RWPE2 (cell line): ENCODE measurements around the gene NPAS4.

Experiments
- ATAC-seq: fragments of 200-7000 bp; cut with Tn5 transposase; 3 replicates; pipeline ENCODE4 v1.9.1; 2021; ENCODE audit warnings: low read depth
- DNase-seq: peaks from one replicate; pipeline ENCODE4 v3.0.0-alpha.2; 2020; ENCODE audit warnings: low spot score
- H3K27ac ChIP-seq: fragments of 450-650 bp; 2 replicates; pipeline ENCODE4 v1.5.1; 2017; ENCODE audit warnings: mild to moderate bottlenecking; ENCODE audit not compliant: poor library complexity, severe bottlenecking
- H3K27me3 ChIP-seq: fragments of 250-450 bp; sonication (Bioruptor Pico); 2 replicates; pipeline ENCODE4 v1.5.1; 2021; ENCODE audit warnings: mild to moderate bottlenecking, moderate library complexity; ENCODE audit not compliant: insufficient read depth, poor library complexity, severe bottlenecking
- H3K36me3 ChIP-seq: fragments of 250-450 bp; sonication (Bioruptor Pico); 2 replicates; pipeline ENCODE4 v1.5.1; 2020; ENCODE audit warnings: low read depth, mild to moderate bottlenecking, moderate library complexity
- H3K4me1 ChIP-seq: fragments of 250-450 bp; sonication (Bioruptor Pico); 2 replicates; pipeline ENCODE4 v1.5.1; 2021; ENCODE audit warnings: mild to moderate bottlenecking, moderate library complexity; ENCODE audit not compliant: insufficient read depth, poor library complexity, severe bottlenecking
- H3K4me3 ChIP-seq: fragments of 250-450 bp; sonication (Bioruptor Pico); 2 replicates; pipeline ENCODE4 v1.5.1; 2021; ENCODE audit warnings: mild to moderate bottlenecking, moderate library complexity; ENCODE audit not compliant: severe bottlenecking
- H3K9me3 ChIP-seq: fragments of 250-450 bp; sonication (Bioruptor Pico); 2 replicates; pipeline ENCODE4 v1.5.1; 2021; ENCODE audit warnings: mild to moderate bottlenecking, moderate library complexity; ENCODE audit not compliant: severe bottlenecking
- CTCF ChIP-seq: fragments of 450-650 bp; IDR thresholded peaks from one replicate; pipeline ENCODE4 v1.5.1; 2017; ENCODE audit warnings: mild to moderate bottlenecking, moderate library complexity; ENCODE audit not compliant: poor library complexity, severe bottlenecking

NPAS4 gene

GRCh38 chr11:66472054-66472453 lies 51.2 kb downstream of the NPAS4 start:
- H3K36me3 ChIP-seq, result peaks cover 20% of the 10 kb centered on the region
- no peak for ATAC-seq
- no peaks in the 10 kb centered on the region for H3K9me3 ChIP-seq

GRCh38 chr11:66473167-66473566 lies 52.3 kb downstream of the NPAS4 start:
- Histone ChIP-seq H3K27ac (no peak overlapping the region), H3K27me3 (no peaks in the 10 kb centered on the region), H3K36me3 (peaks cover 20% of the 10 kb centered on the region), H3K9me3 (no peaks in the 10 kb centered on the region), H3K4me3 (no peak overlapping the region), H3K4me1 (no peaks in the 10 kb centered on the region)
- DNase-seq (no peak), ATAC-seq (no peak)
- no peak for TF ChIP-seq CTCF

More at GRCh38 chr11:66472054-66472453, 51.2 kb downstream of the NPAS4 start:
- Histone ChIP-seq H3K27ac (no peak overlapping the region), H3K27me3 (no peaks in the 10 kb centered on the region), H3K4me3 (no peak overlapping the region), H3K4me1 (no peaks in the 10 kb centered on the region)
- DNase-seq, result no peak
- no peak for TF ChIP-seq CTCF

DNA sequence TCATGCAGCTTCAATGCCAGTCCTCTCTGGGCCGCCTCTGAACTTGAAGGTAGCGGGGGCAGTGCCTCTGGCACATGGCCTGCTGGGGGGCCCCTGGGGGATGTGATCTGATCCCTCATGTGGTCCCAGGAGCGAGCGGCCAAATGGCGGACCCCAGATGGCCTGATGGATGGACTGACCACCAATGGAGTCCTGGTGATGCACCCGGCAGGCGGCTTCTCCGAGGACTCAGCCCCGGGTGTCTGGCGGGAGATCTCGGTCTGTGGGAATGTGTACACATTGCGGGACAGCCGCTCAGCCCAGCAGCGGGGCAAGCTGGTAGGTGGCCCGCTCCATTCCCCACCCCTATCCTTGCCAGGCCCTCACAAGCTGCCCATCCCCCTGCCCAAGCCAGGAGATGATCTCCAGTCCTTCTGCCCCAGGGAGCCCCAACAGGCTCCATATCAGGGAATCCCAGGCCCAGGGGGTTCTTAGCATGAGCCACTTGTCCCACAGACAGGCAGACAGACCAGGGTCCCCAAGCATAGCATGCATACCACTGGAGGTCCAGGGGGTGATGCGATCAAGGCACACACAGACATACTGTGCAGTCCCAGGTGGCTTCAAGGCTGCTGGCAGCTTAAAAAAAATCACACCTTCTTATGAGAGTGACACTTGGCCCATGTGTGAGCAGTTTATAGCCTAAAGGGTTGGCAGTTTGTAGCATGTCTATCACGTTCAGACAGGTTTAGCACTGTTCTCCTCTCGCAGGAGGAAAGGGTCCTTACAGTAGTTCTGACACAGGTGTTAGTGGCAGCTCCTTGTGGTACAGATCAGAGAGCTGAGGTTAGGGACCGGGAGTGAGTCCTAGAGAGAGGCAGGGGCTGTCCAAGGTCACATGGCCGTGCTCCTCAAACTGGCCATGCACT lies 53.0 kb downstream of the NPAS4 start:
- Histone ChIP-seq H3K27me3 (no peaks in the 10 kb centered on the region), H3K36me3 (peaks cover 20% of the 10 kb centered on the region), H3K9me3 (no peaks in the 10 kb centered on the region), H3K4me3 (no peak overlapping the region), H3K4me1 (no peaks in the 10 kb centered on the region), H3K27ac (no peak overlapping the region)
- no peak for TF ChIP-seq CTCF
- no peak for ATAC-seq
- DNase-seq, result no peak

GRCh38 chr11:66475349-66476172 lies 54.7 kb downstream of the NPAS4 start:
- DNase-seq (no peak), ATAC-seq (no peak)
- Histone ChIP-seq H3K27ac (no peak overlapping the region), H3K36me3 (peaks cover 20% of the 10 kb centered on the region), H3K9me3 (no peaks in the 10 kb centered on the region), H3K27me3 (no peaks in the 10 kb centered on the region), H3K4me1 (no peaks in the 10 kb centered on the region), H3K4me3 (no peak overlapping the region)
- TF ChIP-seq CTCF, result no peak
